Neuronal stem cell (in vitro differentiated cells): Measurements from ENCODE around the gene GPAM.
A peak's percentile ranks its signal among the peaks of the same experiment; 100 is the strongest.

Experiments
- DNase-seq: peaks from one replicate; pipeline ENCODE4 v3.0.0-alpha.2; 2013; ENCODE audit warnings: low spot score
- H2AFZ ChIP-seq: one replicate; pipeline ENCODE4 v1.6.1; 2013; ENCODE audit warnings: mild to moderate bottlenecking, low read length, inconsistent platforms
- H2AK5ac ChIP-seq: 2 replicates; pipeline ENCODE4 v1.6.1; 2013; ENCODE audit warnings: low read depth, mild to moderate bottlenecking, inconsistent platforms, low read length, moderate library complexity, mixed read lengths
- H2BK120ac ChIP-seq: 2 replicates; pipeline ENCODE4 v1.6.1; 2013; ENCODE audit warnings: low read depth, mild to moderate bottlenecking, inconsistent platforms, low read length, moderate library complexity, mixed read lengths
- H2BK12ac ChIP-seq: one replicate; pipeline ENCODE4 v1.6.1; 2013; ENCODE audit warnings: low read length, inconsistent platforms
- H2BK15ac ChIP-seq: 2 replicates; pipeline ENCODE4 v1.6.1; 2013; ENCODE audit warnings: mild to moderate bottlenecking, low read length, inconsistent platforms, mixed read lengths
- H2BK5ac ChIP-seq: one replicate; pipeline ENCODE4 v1.6.1; 2013; ENCODE audit warnings: inconsistent platforms, mild to moderate bottlenecking, low read length, moderate library complexity
- H3K14ac ChIP-seq: one replicate; pipeline ENCODE4 v1.6.1; 2013; ENCODE audit warnings: low read length, inconsistent platforms
- H3K18ac ChIP-seq: 2 replicates; pipeline ENCODE4 v1.6.1; 2013; ENCODE audit warnings: low read length, inconsistent platforms
- H3K23ac ChIP-seq: 2 replicates; pipeline ENCODE4 v1.6.1; 2013; ENCODE audit warnings: low read depth, mild to moderate bottlenecking, mixed read lengths, low read length, inconsistent platforms; ENCODE audit not compliant: poor library complexity
- H3K27ac ChIP-seq: replicated peaks from 3 replicates; pipeline ENCODE4 v1.5.1; 2013; ENCODE audit warnings: low read length, inconsistent platforms
- H3K27me3 ChIP-seq, 3 experiments: 2 replicates each; pipeline ENCODE4 v1.6.1; 2013; ENCODE audit warnings: low read length in 3 of 3, mild to moderate bottlenecking in 2 of 3, inconsistent platforms in 1 of 3, low read depth in 1 of 3, mixed read lengths in 1 of 3, moderate library complexity in 1 of 3; ENCODE audit not compliant: control insufficient read depth in 3 of 3, insufficient read depth in 3 of 3
- H3K36me3 ChIP-seq, 2 donors: replicated peaks in 1 of 2; 2 replicates each; pipeline ENCODE4 v1.6.1; 2013; ENCODE audit warnings: low read length in 2 of 2; ENCODE audit not compliant: control insufficient read depth in 2 of 2, insufficient read depth in 2 of 2
- H3K4ac ChIP-seq: 2 replicates; pipeline ENCODE4 v1.6.1; 2013; ENCODE audit warnings: inconsistent platforms, mild to moderate bottlenecking, low read length, moderate library complexity
- H3K4me1 ChIP-seq, 2 donors: 1 replicate in 1 of 2; 2 replicates in 1 of 2; pipeline ENCODE4 v1.6.1; 2013; ENCODE audit warnings: low read length in 2 of 2, low read depth in 1 of 2; ENCODE audit not compliant: control insufficient read depth in 2 of 2, insufficient read depth in 1 of 2
- H3K4me2 ChIP-seq: one replicate; pipeline ENCODE4 v1.6.1; 2013; ENCODE audit warnings: mild to moderate bottlenecking, low read length, inconsistent platforms; ENCODE audit not compliant: insufficient read depth, poor library complexity, severe bottlenecking
- H3K4me3 ChIP-seq, 2 donors: 2 replicates each; pipeline ENCODE4 v1.5.1; 2013; ENCODE audit warnings: low read length in 2 of 2, mild to moderate bottlenecking in 2 of 2, inconsistent platforms in 1 of 2, moderate library complexity in 1 of 2
- H3K79me1 ChIP-seq: one replicate; pipeline ENCODE4 v1.6.1; 2013; ENCODE audit warnings: low read depth, mild to moderate bottlenecking, inconsistent platforms, low read length, moderate library complexity
- H3K9ac ChIP-seq: one replicate; pipeline ENCODE4 v1.6.1; 2013; ENCODE audit warnings: mild to moderate bottlenecking, low read depth, low read length, inconsistent platforms; ENCODE audit not compliant: poor library complexity
- H3K9me3 ChIP-seq, 2 donors: replicated peaks in 1 of 2; 2 replicates each; pipeline versions ENCODE3 to v1.6.1; 2013; ENCODE audit warnings: low read length in 2 of 2, mild to moderate bottlenecking in 2 of 2, inconsistent platforms in 1 of 2, low read depth in 1 of 2, mixed read lengths in 1 of 2, moderate library complexity in 1 of 2; ENCODE audit not compliant: control insufficient read depth in 2 of 2, insufficient read depth in 1 of 2
- H4K8ac ChIP-seq: one replicate; pipeline ENCODE4 v1.6.1; 2013; ENCODE audit warnings: low read depth, mild to moderate bottlenecking, inconsistent platforms, low read length, moderate library complexity
- H4K91ac ChIP-seq: one replicate; pipeline ENCODE4 v1.6.1; 2013; ENCODE audit warnings: low read length, low read depth, mild to moderate bottlenecking, inconsistent platforms; ENCODE audit not compliant: poor library complexity
- WGBS, 2 donors: extraction: QIAGEN DNeasy Blood & Tissue Kit; methylation state at CpG; one replicate each; pipeline ENCODE4 v1.1.7; 2013; ENCODE audit warnings: missing lambda C conversion rate in 2 of 2, mixed read lengths in 1 of 2; ENCODE audit not compliant: insufficient read length in 2 of 2, insufficient replicate concordance in 1 of 2; ENCODE audit errors: extremely low coverage in 2 of 2; 5-methylcytosine and 5-hydroxymethylcytosine counted together

The GPAM gene

DNA sequence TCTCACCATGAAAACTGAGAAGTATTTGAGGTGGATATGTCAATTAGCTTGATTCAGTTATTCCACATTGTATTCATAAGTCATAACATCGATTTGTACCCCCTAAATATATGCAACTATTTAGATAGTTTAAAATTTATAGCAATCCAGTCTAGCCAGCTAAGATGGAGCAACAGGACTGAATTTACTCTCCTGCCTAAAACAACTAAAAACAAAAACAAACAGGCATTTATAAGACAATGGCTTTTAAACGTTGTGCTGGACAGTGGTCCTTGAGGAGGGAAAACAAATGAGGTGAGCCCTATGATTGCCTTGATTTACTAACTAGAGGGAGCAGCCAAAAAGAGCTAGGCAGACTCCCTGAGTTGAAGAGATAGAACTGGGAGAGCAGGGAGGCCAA, 814 bp upstream of the GPAM start:
- no peak for DNase-seq
- H3K9me3 ChIP-seq = peaks cover 0 to 14% of the 10 kb centered on the region in 2 donors
- no CpG with 5 or more reads among the region's 2 CpGs for WGBS, 2 donors
- peaks cover 2% of the 10 kb centered on the region for H3K79me1 ChIP-seq
- peak overlapping the region; percentile 77 for H2AFZ ChIP-seq
- H3K36me3 ChIP-seq = peaks cover 2 to 13% of the 10 kb centered on the region in 2 donors
- H3K4me1 ChIP-seq = peaks cover 3% of the 10 kb centered on the region in 2 donors
- no peak overlapping the region for H3K4me2 ChIP-seq
- no peak overlapping the region for H3K27ac ChIP-seq
- no peak overlapping the region for H3K9ac ChIP-seq
- H3K4me3 ChIP-seq = peak overlapping the region in 1 of 2 donors; percentile 57
- no peak overlapping the region for H2BK12ac ChIP-seq
- H3K18ac ChIP-seq = no peak overlapping the region
- no peak overlapping the region for H4K8ac ChIP-seq
- H2BK5ac ChIP-seq = no peak overlapping the region
- no peak overlapping the region for H3K14ac ChIP-seq
- no peak overlapping the region for H2BK120ac ChIP-seq
- H2BK15ac ChIP-seq = no peak overlapping the region
- no peak overlapping the region for H3K4ac ChIP-seq
- no peak overlapping the region for H3K23ac ChIP-seq
- no peak overlapping the region for H4K91ac ChIP-seq
- H2AK5ac ChIP-seq = no peak overlapping the region
- H3K27me3 ChIP-seq = no peaks in the 10 kb centered on the region

DNA sequence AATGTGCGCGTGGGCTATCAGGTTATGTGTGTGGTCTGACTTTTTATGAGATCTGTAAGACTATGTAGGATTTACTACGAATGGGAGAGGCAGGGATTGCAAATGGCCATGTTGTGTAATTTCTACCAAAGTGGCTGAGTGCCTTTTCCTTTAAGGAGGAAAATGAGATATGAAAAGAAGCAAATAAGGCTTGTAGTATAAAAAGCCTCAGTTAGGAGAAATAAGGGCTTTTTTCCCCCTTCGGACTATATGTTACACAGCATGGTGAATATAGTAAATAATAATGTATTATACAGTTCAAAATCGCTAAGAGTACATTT, 447 bp upstream of the GPAM start:
- Histone ChIP-seq H3K27me3 (no peaks in the 10 kb centered on the region), H4K8ac (no peak overlapping the region), H3K18ac (peak overlapping the region; percentile 77), H2AFZ (peak overlapping the region; percentile 77), H3K23ac (no peak overlapping the region), H3K9me3 (peaks cover 0 to 14% of the 10 kb centered on the region in 2 donors), H2BK12ac (no peak overlapping the region), H2BK120ac (no peak overlapping the region), H3K14ac (no peak overlapping the region), H3K36me3 (peaks cover 2 to 16% of the 10 kb centered on the region in 2 donors), H3K27ac (no peak overlapping the region), H3K4me3 (peak overlapping the region; percentile 57 to 93), H3K4me1 (peaks cover 3% of the 10 kb centered on the region in 2 donors), H2AK5ac (no peak overlapping the region), H2BK15ac (no peak overlapping the region), H4K91ac (no peak overlapping the region), H3K4ac (no peak overlapping the region), H2BK5ac (no peak overlapping the region), H3K9ac (peak overlapping the region; percentile 96), H3K79me1 (peaks cover 2% of the 10 kb centered on the region), H3K4me2 (peak overlapping the region; percentile 61)
- DNase-seq = no peak
- no CpG with 5 or more reads among the region's 5 CpGs for WGBS, 2 donors

DNA sequence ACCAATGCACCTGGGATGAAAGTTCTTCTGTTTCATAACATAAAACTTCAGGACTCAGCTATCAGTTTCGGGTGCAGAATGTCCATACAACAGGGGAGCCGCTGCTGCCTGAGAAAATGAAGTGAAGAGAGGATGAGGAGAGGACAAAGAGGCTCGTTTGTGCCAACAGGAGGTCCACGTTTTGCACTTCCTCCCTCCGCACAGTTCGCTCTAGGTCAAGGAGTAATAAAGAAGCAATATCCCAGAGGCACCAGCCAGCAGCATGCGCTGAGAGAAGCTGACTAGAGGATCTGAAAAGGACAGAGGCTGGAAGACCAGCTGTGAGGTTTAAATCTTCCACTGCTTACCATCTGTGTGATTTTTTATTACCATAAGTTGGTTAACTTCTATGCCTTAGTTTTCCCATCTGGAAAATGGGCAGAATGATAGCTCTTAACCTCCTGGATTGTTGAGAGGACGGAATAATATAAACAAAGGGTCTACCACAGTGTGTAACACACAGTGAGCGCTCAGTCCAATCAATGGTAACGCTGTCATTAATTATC, 709 bp downstream of the GPAM start:
- H3K4me3 ChIP-seq = peak overlapping the region; percentile 57 to 93
- peaks cover 3% of the 10 kb centered on the region in 2 donors for H3K4me1 ChIP-seq
- H2BK5ac ChIP-seq = no peak overlapping the region
- H3K4ac ChIP-seq = no peak overlapping the region
- H2BK15ac ChIP-seq = no peak overlapping the region
- H2BK120ac ChIP-seq = no peak overlapping the region
- no CpG with 5 or more reads among the region's 10 CpGs for WGBS, 2 donors
- H2BK12ac ChIP-seq = no peak overlapping the region
- H3K36me3 ChIP-seq = peaks cover 2 to 27% of the 10 kb centered on the region in 2 donors
- peak; percentile 1 for DNase-seq
- no peak overlapping the region for H3K27ac ChIP-seq
- H3K18ac ChIP-seq = no peak overlapping the region
- no peak overlapping the region for H2AK5ac ChIP-seq
- H3K23ac ChIP-seq = no peak overlapping the region
- no peak overlapping the region for H4K91ac ChIP-seq
- H3K27me3 ChIP-seq = no peaks in the 10 kb centered on the region
- H3K4me2 ChIP-seq = peak overlapping the region; percentile 89
- peak overlapping the region; percentile 77 for H2AFZ ChIP-seq
- H3K79me1 ChIP-seq = peaks cover 2% of the 10 kb centered on the region
- H3K14ac ChIP-seq = no peak overlapping the region
- no peak overlapping the region for H3K9ac ChIP-seq
- peaks cover 0 to 14% of the 10 kb centered on the region in 2 donors for H3K9me3 ChIP-seq
- no peak overlapping the region for H4K8ac ChIP-seq

DNA sequence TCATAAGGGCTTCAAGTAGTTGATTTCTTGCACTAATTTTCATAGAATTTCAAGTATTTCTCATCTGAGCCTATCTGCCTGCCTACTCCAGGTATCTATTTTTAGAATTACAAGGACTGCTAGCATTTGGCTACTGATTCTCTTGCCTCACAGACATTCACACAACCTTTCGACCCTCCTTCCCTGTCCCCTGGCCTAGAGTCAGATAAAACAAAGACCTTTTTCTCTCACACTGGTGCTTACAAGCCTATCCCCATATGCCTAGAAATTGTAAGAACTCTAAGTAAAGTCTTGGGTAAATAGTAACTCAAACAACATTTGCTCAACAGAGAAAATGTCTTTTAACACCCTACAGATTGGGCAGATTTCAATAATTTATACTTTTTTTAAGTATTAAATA, 6.3 kb downstream of the GPAM start:
- Histone ChIP-seq H3K4ac (no peak overlapping the region), H4K8ac (no peak overlapping the region), H2BK5ac (no peak overlapping the region), H3K27ac (no peak overlapping the region), H3K18ac (no peak overlapping the region), H3K14ac (no peak overlapping the region), H3K4me1 (no peaks in the 10 kb centered on the region), H2BK15ac (no peak overlapping the region), H4K91ac (no peak overlapping the region), H3K36me3 (peaks cover 9 to 83% of the 10 kb centered on the region in 2 donors), H3K4me3 (no peak overlapping the region), H3K9ac (no peak overlapping the region), H2AFZ (no peak overlapping the region), H2AK5ac (no peak overlapping the region), H3K4me2 (no peak overlapping the region), H3K79me1 (peaks cover 2% of the 10 kb centered on the region), H2BK120ac (no peak overlapping the region), H3K9me3 (no peaks in the 10 kb centered on the region), H3K27me3 (no peaks in the 10 kb centered on the region), H2BK12ac (no peak overlapping the region), H3K23ac (no peak overlapping the region)
- WGBS, 2 donors = no CpG with 5 or more reads among the region's 1 CpG
- DNase-seq = no peak
